ENCODE measurements around the gene NLGN2.

The NLGN2 gene

DNA sequence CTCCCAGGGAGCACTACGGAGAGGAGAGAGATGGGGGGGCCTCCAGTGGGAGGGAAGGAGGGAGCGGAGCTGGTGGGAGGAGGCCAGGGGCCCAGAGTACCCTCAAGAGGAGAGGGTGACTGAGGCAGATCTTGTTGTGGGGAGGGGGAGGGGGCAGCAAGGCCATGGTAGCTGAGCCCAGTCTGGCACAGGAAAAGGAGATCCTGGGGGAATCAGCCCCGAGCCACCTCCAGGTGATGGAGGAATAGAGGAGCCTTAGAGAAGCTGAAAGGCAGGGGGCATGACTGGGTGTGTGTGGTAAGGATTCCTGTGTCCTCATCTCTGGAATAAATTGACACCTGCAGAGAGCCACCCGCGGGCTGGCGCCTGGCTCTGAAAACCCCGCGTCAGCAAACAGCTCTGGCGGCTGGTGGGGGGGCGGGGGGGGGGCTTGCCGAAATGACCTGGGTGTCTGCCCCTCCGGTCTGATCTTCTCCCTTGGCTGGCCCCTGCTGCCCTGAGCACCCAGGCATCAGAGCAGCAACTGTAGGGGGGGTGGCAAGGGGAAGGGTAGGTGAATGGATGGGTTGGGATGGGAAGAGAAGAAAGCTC lies 1.3 kb upstream of the NLGN2 start:
- no peak for DNase-seq (ENCODE audit: low read depth in 1 of 2, low spot score in 1 of 2)
- H3K27ac ChIP-seq (replicated peaks) = no peak overlapping the region
- H3K4me3 ChIP-seq (replicated peaks; ENCODE audit: insufficient read depth, low read length) = no peak overlapping the region
- TF ChIP-seq, protein P1, sequence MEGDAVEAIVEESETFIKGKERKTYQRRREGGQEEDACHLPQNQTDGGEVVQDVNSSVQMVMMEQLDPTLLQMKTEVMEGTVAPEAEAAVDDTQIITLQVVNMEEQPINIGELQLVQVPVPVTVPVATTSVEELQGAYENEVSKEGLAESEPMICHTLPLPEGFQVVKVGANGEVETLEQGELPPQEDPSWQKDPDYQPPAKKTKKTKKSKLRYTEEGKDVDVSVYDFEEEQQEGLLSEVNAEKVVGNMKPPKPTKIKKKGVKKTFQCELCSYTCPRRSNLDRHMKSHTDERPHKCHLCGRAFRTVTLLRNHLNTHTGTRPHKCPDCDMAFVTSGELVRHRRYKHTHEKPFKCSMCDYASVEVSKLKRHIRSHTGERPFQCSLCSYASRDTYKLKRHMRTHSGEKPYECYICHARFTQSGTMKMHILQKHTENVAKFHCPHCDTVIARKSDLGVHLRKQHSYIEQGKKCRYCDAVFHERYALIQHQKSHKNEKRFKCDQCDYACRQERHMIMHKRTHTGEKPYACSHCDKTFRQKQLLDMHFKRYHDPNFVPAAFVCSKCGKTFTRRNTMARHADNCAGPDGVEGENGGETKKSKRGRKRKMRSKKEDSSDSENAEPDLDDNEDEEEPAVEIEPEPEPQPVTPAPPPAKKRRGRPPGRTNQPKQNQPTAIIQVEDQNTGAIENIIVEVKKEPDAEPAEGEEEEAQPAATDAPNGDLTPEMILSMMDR (IDR thresholded peaks at IDR 0.05; ENCODE audit: insufficient read depth, low read length) = no peak
- TF ChIP-seq POLR2AphosphoS5 (IDR thresholded peaks at IDR 0.05; ENCODE audit: low read depth) = no peak
- no peak for TF ChIP-seq GABPA (IDR thresholded peaks at IDR 0.05; ENCODE audit: low read depth)
- TF ChIP-seq SPI1 (IDR thresholded peaks at IDR 0.05; ENCODE audit: borderline replicate concordance, low read depth) = no peak
- TF ChIP-seq, protein P2, sequence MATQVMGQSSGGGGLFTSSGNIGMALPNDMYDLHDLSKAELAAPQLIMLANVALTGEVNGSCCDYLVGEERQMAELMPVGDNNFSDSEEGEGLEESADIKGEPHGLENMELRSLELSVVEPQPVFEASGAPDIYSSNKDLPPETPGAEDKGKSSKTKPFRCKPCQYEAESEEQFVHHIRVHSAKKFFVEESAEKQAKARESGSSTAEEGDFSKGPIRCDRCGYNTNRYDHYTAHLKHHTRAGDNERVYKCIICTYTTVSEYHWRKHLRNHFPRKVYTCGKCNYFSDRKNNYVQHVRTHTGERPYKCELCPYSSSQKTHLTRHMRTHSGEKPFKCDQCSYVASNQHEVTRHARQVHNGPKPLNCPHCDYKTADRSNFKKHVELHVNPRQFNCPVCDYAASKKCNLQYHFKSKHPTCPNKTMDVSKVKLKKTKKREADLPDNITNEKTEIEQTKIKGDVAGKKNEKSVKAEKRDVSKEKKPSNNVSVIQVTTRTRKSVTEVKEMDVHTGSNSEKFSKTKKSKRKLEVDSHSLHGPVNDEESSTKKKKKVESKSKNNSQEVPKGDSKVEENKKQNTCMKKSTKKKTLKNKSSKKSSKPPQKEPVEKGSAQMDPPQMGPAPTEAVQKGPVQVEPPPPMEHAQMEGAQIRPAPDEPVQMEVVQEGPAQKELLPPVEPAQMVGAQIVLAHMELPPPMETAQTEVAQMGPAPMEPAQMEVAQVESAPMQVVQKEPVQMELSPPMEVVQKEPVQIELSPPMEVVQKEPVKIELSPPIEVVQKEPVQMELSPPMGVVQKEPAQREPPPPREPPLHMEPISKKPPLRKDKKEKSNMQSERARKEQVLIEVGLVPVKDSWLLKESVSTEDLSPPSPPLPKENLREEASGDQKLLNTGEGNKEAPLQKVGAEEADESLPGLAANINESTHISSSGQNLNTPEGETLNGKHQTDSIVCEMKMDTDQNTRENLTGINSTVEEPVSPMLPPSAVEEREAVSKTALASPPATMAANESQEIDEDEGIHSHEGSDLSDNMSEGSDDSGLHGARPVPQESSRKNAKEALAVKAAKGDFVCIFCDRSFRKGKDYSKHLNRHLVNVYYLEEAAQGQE (IDR thresholded peaks at IDR 0.05; ENCODE audit: insufficient replicate concordance, low read depth) = no peak
- H3K27me3 ChIP-seq (ENCODE audit: insufficient read depth, poor library complexity, severe bottlenecking) = peaks cover 2% of the 10 kb centered on the region

DNA sequence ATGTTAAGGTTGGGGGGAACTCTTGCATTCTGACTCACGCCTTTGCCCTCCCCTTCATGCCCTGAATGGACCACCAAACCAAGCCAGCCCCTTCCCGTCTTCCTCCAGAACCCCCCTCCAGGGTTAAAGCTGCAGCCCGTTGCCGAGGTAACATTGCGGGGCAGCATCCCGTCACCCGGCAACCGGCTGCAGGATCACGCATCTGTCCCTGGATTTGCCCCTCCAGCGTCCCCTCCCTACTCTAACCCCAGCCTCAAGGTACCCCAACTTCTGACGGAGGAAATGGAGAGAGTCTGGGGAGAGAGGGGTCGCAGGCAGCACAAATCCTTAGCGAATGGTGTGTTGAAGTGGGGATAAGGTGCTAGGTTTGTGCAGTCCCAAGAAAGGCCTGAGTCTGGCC lies 563 bp upstream of the NLGN2 start:
- DNase-seq (ENCODE audit: low read depth in 1 of 2, low spot score in 1 of 2) = no peak
- no peak overlapping the region for H3K4me3 ChIP-seq (replicated peaks; ENCODE audit: insufficient read depth, low read length)
- no peak overlapping the region for H3K27ac ChIP-seq (replicated peaks)
- peaks cover 2% of the 10 kb centered on the region for H3K27me3 ChIP-seq (ENCODE audit: insufficient read depth, poor library complexity, severe bottlenecking)
- TF ChIP-seq POLR2AphosphoS5 (IDR thresholded peaks at IDR 0.05; ENCODE audit: low read depth) (no peak), SPI1 (IDR thresholded peaks at IDR 0.05; ENCODE audit: borderline replicate concordance, low read depth) (no peak), GABPA (IDR thresholded peaks at IDR 0.05; ENCODE audit: low read depth) (no peak)
- TF ChIP-seq, protein P1 (IDR thresholded peaks at IDR 0.05; ENCODE audit: insufficient read depth, low read length) = no peak
- TF ChIP-seq, protein P2 (IDR thresholded peaks at IDR 0.05; ENCODE audit: insufficient replicate concordance, low read depth) = no peak

DNA sequence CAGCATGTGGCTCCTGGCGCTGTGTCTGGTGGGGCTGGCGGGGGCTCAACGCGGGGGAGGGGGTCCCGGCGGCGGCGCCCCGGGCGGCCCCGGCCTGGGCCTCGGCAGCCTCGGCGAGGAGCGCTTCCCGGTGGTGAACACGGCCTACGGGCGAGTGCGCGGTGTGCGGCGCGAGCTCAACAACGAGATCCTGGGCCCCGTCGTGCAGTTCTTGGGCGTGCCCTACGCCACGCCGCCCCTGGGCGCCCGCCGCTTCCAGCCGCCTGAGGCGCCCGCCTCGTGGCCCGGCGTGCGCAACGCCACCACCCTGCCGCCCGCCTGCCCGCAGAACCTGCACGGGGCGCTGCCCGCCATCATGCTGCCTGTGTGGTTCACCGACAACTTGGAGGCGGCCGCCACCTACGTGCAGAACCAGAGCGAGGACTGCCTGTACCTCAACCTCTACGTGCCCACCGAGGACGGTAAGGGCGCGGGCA lies 645 bp downstream of the NLGN2 start:
- H3K4me3 ChIP-seq (replicated peaks; ENCODE audit: insufficient read depth, low read length) = no peak overlapping the region

More for the DNA sequence above, 645 bp downstream of the NLGN2 start:
- Histone ChIP-seq H3K27ac (replicated peaks) (no peak overlapping the region), H3K27me3 (ENCODE audit: insufficient read depth, poor library complexity, severe bottlenecking) (peaks cover 2% of the 10 kb centered on the region)
- DNase-seq (ENCODE audit: low read depth in 1 of 2, low spot score in 1 of 2) = no peak
- TF ChIP-seq SPI1 (IDR thresholded peaks at IDR 0.05; ENCODE audit: borderline replicate concordance, low read depth) (no peak), POLR2AphosphoS5 (IDR thresholded peaks at IDR 0.05; ENCODE audit: low read depth) (no peak), GABPA (IDR thresholded peaks at IDR 0.05; ENCODE audit: low read depth) (no peak)
- TF ChIP-seq, protein P2 (IDR thresholded peaks at IDR 0.05; ENCODE audit: insufficient replicate concordance, low read depth) = no peak
- TF ChIP-seq, protein P1 (IDR thresholded peaks at IDR 0.05; ENCODE audit: insufficient read depth, low read length) = no peak

Measured in HL-60 (cell line).